ENCODE measurements around the gene CRADD. TPM values are rescaled to one million over a fixed set of nuclear protein-coding genes. Genes with fewer than 3 reads are reported as not detected.

Gene CRADD
- polyA plus RNA-seq, 4 donors = 11.3 to 16.2 (median 14.2) TPM

DNA sequence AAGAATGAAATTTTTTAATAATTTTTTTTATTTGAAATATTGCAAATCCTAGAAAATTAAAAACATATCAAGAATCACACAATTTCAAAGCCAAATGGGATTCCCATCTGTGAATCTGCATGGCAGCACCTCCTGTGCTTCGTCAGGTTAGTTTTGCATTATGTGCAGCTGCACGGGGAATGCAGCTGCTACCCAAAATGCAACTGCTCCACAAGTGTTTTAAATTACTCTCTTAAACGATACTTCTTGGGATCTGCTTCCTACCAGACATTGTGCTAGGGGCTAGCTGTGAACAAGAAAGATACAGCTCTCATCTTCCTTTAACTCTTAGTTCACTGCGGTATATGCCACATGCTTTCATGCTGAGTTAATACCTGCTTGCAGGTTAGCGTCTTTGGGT lies 154.2 kb downstream of the CRADD start:
- DNase-seq (ENCODE audit: low read depth in 4 of 4, low spot score in 3 of 4) = no peak

DNA sequence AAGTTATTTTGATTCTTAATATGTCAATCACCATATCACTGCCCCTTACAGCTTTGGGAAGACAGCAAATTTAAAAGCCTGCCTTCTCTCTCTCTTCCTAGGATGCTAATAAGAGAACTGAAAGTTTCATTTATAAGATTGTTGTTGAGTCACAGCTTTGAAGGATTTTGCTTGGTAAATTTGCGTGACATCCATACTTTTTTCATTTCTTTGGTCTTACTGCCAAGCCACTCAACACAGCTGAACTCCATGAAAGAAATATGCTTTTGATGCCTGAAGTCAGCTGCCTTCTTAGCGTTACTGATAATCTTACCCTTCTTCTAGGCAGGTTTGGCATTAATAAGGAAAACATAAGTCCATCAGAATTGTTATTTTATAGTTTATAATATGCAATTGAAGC lies 155.0 kb downstream of the CRADD start:
- DNase-seq (ENCODE audit: low read depth in 4 of 4, low spot score in 3 of 4) = no peak

DNA sequence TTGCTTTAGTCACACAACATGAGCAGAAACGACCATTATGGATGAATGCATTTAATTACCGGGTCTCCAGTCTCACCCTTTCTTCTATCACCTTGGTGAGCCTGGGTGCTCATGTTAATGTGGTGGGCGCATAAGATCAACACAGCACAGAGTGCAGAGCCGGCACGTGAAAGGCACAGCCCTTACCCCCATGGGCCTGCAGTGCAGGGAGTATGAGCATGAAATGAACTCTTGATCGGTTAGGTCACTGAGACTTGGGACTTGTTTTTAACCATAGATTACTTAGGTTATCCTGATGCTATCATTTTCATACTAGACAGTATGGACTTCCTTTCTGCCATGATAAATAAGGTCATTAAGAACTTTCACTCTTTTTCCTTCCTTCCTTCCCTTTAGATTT lies 156.8 kb downstream of the CRADD start:
- no peak for DNase-seq (ENCODE audit: low read depth in 4 of 4, low spot score in 3 of 4)

DNA sequence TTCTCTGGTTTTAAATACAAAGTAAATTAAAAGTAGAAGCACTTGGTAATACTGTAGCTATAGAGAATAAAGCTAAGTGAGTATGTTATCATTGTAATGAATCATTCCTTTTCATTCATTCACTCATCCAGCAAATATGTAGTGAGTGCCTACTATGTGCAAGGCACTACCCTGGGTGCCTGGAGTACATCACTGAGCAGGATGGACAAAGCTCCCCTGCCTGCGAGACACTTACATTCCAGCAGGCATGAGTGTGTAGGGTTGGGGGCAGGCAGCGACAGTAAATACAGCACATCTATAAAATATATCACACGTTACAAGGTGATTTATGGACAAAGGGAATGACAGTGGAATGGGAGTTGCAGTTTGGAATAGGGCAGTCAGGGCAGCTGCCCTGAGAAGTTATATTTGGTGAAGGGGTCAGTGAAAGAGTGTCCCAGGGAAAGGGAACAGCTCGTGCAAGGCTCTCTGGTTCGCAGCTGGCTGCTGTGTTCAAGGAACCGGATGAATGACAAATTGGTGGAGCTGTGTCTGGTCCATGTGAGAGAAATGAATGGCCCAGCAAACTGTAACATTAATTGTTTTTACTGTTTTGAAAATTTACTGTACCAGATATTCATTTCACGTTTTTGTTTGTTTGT lies 159.6 kb downstream of the CRADD start:
- no peak for DNase-seq (ENCODE audit: low read depth in 4 of 4, low spot score in 3 of 4)

DNA sequence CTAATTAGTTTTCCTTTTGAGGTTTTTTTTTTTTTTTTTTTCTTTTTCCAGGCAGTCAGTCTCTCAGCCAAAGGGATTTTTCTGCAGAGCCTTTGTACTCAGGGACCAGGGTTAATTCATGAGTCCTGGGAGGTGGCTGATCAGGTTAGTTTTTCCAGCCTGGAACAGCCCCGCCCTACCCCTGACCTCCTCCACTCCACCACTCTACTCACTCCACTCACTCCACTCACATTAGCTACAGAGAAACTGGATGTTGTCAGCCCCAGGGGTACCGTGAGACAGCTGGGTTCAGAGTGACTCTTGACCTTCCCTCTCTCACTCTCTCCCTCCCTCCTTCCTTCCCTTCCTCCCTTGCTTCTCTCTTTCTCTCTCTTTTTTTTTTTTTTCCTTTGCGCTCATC lies 161.0 kb downstream of the CRADD start:
- DNase-seq (ENCODE audit: low read depth in 4 of 4, low spot score in 3 of 4) = no peak

DNA sequence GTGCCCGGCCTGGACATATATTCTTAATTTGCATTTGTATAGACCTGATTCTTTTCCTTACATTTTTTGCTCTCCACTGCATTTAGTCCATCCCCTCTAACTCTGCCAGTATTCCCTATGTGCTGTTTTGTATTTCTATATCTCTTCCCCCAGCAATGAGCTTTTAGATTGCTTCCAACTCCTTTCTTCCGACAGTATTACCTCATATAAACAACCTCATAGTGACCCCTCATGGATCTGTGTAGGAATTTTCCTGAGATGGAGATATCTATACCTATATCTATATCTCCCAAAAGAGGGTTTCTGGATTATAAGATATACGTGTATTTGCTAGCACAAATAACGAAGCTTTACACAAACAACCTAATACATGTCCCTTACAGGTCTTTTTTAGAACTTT lies 161.9 kb downstream of the CRADD start:
- no peak for DNase-seq (ENCODE audit: low read depth in 4 of 4, low spot score in 3 of 4)

DNA sequence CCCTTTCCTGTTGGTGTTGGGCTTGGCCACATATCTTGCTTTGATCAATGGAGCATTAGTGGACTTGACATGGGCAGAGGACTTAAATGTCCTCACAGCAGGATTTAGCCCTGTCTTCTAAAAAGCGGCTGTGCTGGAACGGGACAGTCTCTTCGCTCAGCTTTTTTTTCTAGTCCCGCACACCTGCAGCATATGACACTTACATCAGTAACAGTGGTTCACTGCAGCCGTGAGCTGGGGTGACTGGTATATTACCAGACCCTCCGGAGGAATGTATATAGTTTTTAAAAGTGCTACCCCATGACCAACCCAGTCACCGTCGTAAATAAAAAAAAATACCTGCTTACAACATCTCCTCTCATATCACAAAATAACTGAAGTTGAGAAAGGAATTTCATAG lies 164.5 kb downstream of the CRADD start:
- DNase-seq (ENCODE audit: low read depth in 4 of 4, low spot score in 3 of 4) = no peak

DNA sequence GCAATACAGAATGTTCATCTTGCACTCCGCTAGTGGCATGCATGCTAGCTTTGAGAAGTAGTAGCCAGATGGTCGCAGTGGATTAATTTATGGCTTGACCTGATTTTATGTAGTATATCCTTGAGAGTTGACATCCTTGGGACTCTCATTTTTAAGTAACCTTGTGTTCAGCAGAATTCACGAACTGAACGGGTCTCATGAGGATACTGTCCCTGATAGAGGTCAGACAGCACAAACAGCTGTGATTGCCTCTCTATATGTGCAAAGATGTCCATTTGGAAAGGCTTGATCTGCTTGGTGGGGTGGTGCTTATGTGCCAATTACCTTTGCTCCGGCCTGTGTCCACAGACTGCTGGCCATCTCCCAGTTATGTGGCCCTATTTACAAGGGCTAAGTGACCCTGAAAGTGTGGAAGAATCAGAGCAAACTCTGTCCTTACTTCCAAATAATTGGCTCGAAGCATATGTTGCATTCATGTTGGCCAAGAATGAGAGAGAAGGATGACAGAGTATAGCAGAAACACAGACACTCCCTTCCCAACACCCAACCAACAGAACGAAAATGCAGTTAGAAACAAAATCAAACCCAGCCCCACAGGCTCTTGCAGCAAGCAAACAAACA lies 167.1 kb downstream of the CRADD start:
- no peak for DNase-seq (ENCODE audit: low read depth in 4 of 4, low spot score in 3 of 4)

DNA sequence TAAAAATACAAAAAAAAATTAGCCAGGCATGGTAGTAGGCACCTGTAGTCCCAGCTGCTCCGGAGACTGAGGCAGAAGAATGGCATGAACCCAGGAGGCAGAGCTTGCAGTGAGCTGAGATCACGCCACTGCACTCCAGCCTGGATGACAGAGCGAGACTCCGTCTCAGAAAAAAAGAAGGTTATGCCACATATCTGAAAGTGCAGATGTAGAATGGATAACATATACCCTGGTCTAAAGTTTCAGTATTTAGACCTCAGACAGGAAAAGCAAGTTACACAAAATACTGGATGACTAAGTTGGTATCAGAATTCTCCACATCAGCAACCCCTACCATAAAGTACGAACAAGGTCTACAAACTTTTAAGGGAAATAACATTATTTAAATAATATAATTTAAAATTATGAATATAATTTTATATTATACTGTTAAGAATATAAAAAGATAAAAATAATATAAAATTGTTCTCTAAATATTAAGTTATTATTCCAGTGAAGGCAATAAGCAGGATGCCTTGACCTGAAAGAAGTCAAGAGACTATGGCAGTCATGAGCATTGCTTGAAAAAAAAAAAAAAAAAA lies 169.9 kb downstream of the CRADD start:
- no peak for DNase-seq (ENCODE audit: low read depth in 4 of 4, low spot score in 3 of 4)

DNA sequence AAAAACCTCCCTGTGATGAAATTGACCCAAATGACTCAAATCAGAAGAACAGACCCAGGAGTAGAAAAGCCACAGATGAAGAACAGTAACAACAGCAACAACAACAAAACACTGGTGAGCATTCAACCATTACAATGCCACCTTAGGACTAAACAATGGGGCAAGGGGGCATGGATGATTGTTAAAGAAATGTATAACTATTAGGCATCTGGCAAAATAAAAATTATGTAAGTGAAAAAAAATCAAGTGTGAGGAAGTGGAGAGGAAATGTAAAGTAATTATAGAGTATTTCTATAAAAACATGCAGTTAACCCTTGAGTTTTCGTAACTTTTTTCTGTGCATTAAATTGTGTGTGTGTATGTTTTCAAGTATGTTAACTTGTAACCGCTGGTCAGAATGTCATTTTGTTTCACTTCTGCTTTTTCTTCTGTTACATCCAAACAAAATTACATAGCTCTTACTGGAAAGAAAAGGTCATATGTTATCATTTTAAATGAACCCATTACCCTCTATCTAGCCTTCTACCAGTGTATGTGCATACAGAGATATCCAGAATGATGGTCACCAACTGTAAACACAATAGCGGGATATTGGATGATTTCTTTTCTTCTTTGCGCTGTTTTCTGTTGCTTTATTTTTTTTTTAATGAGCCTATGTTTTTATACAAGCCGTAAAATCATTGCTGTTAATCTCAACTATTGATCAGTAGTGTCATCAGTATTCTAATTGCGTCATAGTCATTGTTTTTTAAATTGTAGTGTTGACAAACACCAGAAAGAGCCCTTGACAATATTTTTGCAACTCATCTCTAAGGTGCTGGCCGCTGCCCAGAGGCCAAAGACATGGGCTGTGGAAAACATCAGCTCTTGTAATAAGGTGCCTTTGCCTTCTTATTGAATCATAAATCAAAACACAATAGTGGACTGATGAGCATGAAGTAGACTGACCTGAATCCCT lies 170.6 kb downstream of the CRADD start:
- DNase-seq (ENCODE audit: low read depth in 4 of 4, low spot score in 3 of 4) = no peak

DNA sequence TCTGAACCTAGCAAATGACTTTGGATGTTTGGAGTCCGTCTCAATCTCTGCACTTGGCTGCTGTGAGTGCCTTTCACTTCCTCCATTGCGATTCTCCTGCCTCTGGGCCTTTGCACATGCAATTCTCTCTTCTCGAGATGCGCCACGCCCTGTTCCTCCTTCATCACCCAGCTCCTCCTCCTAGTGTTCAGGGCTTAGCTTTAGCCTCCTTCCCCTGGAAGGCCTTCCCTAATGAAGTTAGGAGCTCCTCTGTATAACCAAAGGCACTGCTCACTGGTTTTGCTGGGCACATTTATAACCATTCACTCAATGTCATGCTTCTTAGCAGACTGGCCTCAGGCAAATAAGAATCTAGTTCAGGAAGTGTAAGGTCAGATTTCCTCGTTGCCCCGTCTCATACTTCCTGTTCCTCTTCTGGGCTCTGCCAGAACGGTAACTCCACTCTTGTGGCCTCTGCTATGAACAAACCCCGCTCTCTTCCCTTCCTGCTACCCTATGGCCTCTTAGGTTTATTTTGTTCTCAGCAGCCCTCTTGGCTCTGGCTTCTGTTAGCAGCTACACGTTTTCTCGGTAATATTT lies 171.4 kb downstream of the CRADD start:
- no peak for DNase-seq (ENCODE audit: low read depth in 4 of 4, low spot score in 3 of 4)

DNA sequence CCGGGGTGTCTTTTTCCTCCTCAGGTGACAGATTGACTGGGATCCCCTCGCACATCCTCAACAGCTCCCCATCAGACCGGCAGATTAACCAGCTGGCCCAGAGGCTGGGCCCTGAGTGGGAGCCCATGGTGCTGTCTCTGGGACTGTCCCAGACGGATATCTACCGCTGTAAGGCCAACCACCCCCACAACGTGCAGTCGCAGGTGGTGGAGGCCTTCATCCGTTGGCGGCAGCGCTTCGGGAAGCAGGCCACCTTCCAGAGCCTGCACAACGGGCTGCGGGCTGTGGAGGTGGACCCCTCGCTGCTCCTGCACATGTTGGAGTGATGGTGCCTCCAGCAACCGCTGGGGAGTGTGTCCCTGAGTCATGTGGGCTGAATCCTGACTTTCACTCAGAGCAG lies 172.8 kb downstream of the CRADD start:
- DNase-seq (ENCODE audit: low read depth in 4 of 4, low spot score in 3 of 4) = no peak

DNA sequence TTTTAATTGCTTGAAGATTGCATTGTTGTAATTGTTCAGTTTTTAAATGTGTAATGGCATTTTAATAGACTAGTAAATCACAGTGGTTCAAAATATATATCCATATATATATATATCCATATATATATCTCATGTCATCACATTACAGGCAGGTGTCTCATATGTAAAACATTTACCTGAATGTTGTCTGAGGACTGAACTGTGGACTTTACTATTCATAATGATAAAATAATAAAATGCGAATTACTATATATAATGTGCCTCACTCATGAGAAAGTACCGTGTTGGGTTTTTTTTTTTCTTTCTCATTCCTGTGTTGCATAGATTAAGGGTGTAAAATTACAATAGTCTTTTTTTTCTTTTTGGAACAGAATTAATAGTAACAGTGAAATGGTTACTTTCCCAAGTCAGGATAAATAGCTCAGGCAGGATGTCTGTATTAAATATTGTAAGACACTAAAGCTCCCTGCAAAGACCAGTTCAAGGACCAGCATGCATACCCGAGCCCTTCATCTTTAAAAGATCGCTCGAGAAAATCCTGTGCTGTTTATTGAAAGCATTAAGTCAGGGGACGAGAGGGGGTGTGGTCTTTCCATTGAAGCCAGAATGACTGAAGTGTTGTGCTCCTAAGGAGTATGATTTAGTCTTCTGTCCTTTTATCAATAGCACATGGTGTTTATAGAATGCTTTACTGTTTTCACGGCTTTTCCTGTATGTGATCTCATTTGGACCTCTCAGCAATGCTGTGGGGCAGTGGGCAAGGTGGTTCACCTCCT lies 173.5 kb downstream of the CRADD start:
- DNase-seq (ENCODE audit: low read depth in 4 of 4, low spot score in 3 of 4) = no peak

DNA sequence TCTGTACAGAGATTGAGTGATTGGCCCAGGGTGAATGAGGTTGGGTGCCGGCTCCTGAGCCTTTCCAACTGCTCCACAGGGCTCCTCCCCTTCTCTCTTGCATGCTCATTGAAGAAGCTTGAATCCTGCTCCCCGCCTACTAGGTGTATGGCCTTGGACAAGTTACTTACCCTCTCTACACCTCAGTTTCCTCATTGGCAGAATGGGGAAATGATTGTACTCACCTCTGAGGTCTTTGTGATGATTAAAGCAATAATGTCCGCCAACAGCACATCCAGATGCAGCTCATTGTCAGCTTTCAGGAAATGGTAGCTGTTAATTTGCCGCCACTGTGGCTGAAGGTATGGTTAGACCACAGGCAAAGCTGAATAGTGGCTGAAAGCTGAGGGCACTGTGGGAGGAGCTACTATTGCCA lies 174.1 kb downstream of the CRADD start:
- DNase-seq (ENCODE audit: low read depth in 4 of 4, low spot score in 3 of 4) = no peak

DNA sequence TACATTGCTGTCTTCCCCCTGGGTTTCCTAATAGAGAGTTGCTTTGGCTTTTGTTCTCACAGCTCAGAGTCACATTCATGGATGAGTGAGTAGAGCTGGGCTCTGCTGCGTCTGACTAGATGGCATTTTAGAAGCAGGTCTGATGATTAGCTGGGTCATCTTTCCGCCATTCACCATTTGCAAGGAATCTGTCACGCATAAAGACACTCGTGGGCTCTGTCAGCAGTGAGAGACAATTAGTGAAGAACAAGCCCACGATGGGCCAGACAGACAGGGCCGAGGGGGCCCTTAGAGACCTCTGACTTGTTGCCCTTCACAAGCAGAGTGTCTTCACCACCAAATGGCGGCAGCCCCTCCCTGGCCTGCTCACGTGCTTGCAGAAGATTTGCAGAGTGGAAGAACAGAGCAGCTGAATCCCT lies 175.0 kb downstream of the CRADD start:
- DNase-seq (ENCODE audit: low read depth in 4 of 4, low spot score in 3 of 4) = no peak

DNA sequence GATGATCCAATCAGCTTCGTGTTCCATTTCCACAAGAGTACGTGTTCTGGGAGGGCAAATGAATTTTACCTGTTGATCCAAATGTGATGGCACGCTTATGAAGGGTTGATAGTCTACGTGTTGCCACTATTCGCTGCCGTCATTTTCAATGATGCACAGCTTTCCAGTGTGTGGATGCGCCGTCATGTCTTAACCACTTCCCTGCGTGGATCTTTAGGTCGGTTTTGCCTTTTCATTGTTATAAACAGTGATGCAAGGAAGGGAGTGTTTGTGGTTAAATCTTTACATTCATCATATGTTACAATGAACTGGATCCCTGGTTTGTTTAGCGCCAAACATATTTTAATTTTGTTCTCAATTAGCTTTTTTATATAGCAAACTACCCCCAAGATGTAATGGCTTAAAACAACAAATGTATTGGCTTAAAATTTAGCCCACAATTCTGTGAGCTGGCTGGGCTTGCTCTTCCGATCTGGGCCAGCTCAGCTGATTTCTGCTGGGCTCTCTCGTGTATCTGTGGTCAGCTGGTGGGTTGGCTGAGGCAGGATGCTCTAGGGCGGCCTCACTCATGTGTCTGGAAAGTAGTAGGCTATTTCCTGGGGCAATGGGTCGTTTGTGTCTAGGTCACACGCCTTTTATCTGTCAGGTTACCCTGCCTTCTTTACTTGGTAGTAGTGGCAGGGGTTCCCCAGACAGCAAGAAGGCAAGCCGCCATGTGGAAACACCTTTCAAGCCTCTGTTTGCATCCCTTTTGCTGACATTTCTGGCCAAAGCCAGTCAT lies 176.7 kb downstream of the CRADD start:
- DNase-seq (ENCODE audit: low read depth in 4 of 4, low spot score in 3 of 4) = no peak

DNA sequence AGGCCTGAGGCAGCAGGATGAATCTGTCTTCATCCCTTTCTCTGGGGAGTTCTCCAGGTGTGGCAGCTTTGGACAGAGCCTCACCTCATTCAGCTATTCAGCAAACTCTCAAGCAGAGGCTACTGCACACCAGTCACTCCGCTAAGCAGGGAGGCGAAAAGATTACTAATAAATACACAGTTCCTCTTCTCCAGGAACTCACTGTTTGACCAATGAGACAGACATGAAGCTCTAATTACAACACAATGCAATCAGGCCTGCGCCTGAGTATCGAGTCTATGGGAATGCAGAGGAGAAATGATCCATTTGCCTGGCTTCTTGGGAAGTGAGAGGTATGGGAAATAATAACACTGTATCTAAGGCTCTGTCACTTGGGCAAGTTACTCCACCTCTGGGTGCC lies 178.1 kb downstream of the CRADD start:
- DNase-seq (ENCODE audit: low read depth in 4 of 4, low spot score in 3 of 4) = no peak

DNA sequence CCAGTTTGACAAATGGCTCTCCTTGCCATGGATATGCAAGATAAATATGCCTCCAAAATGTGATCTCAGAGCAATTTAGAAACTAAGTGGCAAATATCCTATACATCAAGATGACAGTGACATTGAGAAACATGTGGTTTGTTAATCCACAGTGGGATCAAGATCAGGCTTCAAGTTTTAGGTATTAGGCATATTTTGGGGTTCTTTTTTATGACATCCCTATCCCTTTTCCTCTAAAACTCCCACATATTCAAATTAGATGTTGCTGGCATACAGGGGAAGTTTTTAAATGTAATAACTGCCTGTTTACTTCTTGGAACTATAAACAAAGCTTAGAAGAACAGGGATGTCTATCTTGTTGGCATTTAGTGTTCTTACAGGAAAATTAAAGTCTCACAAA lies 179.4 kb downstream of the CRADD start:
- DNase-seq (ENCODE audit: low read depth in 4 of 4, low spot score in 3 of 4) = no peak

DNA sequence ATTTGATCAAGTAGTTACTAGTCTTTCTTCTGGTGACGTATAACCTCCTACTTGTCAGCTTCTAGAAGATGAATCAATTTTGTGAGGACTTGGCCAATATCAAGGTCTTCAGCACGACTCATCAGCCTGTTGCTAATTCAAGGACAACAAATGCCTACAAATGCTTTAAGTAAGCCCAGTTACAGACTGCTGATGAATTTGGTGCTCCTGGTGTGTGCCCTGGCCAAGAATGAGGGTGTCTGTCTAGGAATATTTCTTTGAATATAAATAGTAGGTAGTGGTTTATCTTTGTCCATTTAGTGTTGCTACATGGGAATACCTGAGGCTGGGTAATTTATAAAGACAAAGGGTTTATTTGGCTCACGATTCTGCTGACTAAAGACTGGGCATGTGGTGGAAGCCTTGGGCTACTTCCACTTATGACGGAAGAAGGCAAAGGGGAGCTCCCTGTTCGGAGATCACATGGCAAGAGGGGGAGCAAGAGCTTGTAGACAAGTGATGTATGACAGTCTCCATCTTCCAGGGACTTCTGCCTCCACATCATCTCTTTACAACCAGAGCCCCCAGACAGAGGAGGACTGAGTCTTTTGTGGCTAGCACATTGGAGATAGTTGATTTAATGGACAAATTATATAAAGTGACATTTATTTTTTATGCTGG lies 180.2 kb downstream of the CRADD start:
- DNase-seq (ENCODE audit: low read depth in 4 of 4, low spot score in 3 of 4) = no peak
